Measurements from ENCODE around the gene SIRT6.
"Not testable (repeated sequence)": the region's sequence is repeated elsewhere in the genome, so short reads cannot be mapped to it uniquely, and the experiment has no call there.

SIRT6 gene

DNA sequence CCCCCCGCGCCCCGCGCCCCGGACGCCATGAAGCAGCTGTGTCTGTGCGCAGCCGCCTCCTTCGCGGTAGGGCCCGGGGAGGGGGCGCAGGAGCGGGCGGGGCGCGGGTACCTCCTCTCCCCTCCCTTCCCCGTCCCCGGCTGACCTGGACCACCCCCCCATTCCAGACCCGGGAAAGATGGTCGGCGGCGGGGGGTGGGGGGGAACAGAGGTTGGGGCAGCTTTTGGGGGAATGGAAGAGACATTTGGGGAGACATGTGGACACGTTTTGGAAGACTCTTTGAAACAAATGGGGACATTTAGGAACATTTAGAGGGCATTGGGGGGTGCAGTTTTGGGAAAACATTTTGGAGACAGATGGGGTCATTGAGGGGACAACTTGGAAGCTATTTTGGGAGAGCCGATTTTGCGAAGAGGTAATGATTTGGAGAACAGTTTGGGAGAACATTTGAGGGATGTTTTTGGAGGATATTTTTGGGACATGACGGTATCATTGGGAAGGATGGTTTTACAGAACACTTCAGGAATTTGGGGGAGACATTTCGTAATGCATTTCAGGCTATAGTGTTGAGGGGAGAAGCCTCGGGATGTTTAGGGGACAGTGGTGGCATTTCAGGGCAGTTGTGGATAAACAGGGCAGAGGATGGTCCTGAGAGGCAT, 16.2 kb upstream of the SIRT6 start:
- DNase-seq, result no peak

DNA sequence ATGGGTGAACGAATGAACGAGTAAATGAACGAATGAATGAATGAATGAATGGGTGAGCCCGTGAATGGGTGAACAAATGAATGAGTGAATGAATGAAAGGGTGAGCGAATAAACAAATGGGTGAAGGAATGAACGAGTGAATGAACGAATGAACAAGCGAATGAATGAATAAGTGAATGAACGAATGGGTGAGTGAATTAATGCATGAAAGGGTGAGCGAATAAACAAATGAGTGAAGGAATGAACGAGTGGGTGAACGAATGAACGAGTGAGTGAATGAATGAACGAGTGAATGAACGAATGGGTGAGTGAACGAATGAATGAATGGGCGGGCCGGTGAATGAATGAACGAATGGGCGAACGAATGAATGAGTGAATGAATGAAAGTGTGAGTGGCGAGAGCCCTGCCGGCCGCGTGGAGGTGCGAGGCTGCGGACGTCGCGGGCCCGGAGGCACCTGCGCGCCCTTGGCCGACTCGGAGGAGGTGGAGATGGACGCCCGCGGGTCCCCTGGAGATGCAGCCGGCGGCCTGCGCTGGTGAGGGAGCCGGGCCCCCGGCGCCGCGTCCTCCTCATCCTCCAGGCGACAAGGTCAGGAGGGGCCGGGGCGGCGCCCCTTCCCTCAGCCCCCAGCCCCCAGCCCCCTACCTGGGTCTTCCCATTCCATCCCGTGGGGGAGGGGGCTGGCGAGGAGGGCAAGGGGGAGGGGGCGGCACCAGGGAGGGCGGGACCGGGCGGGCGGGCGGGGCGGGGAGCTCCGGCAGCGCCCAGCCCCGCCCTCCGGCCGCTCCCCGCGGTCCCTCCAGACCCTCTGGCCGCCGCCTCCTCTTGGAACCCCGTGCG, 15.5 kb upstream of the SIRT6 start:
- DNase-seq, result no peak

DNA sequence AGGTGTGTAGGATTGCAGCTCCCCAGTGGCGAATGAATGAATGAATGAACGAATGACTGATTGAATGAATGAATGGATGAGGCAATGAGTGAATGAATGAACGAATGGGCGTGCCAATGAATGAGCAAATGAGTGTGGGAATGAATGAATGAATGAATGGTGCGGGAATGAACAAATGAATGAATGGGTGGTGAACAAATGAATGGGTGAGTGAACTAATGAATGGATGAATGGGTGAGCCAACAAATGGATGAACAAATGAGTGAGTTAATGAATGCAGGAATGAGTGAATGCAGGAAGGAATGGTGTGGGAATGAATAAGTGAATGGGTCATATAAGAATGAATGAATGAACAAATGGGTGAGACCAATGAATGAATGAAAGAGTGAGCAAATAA, 14.9 kb upstream of the SIRT6 start:
- DNase-seq, result no peak

DNA sequence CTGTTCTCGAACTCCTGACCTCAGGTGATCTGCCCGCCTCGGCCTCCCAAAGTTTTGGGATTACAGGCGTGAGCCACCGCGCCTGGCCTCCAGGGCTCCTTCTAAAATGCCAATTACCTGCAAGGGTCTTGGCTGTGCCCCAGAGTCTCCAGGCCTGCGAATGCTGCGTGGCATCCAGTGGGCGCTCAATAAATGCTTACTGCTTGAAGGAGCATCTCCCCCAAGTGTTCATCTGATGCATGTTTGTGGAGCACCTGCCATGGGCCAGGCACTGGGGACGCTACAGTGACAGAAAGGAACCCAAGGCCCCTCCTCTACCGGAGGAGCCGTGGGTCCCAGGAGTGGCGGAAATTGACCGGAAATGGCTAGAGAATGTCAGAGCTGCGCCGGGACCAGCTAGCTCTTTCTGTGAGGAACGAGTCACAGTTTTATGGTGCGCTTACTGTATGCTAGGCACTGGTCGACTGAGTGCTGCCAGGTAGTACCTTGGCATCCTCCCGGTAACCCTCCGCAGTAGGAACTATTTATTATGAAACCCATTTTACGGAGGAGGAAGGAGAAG, 14.3 kb upstream of the SIRT6 start:
- no peak for DNase-seq

DNA sequence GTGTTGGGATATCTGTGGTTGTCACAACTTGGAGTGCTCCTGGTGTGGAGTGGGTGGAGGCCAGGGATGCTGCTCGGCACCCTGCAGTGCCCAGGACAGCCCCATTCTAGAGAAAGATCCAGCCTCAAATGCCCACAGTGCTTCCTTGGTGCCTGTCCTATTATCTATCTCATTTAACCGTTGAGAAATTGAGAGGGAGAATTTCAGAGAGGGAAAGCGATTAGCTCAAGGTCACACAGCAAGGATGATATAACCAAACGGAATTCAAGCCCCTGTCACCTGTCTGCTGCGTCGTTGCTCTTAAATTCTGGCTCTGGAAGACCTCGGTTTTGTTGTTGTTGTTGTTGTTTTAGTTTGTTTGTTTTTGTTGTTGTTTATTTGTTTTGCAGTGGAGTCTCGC, 13.6 kb upstream of the SIRT6 start:
- DNase-seq, result no peak

DNA sequence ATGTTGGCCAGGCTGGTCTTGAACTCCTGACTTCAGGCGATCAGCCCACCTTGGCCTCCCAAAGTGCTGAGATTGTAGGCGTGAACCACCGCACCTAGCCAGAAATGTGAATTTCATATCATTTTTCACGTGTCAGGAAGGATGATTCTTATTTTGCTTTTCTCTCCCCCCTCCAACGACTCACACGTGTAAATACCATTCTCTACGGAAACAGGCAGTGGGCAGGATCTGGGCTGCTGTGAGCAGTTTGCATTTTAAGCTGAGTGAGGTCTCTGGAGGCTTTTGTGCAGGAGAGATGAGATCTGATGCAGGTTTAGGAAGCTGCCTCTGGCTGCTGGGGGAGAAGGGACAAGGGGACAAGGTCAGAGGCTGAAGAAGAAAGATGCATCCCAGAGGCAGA, 12.0 kb upstream of the SIRT6 start:
- no peak for DNase-seq

DNA sequence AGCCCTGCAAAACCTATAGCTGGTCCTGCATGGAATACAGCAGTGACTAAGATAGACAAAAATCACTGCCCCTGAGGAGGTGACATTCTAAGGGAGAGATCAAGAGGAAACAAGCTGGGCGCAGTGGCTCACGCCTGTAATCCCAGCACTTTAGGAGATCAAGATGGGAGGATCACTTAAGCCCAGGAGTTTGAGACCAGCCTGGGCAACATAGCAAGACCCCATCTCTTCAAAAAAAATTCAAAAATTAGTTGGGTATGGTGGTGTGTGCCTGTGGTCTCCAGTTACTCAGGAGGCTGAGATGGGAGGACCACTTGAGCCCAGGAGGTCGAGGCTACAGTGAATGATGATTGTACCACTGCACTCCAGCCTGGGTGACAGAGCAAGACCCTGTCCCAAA, 10.2 kb upstream of the SIRT6 start:
- DNase-seq, result not testable (repeated sequence)

DNA sequence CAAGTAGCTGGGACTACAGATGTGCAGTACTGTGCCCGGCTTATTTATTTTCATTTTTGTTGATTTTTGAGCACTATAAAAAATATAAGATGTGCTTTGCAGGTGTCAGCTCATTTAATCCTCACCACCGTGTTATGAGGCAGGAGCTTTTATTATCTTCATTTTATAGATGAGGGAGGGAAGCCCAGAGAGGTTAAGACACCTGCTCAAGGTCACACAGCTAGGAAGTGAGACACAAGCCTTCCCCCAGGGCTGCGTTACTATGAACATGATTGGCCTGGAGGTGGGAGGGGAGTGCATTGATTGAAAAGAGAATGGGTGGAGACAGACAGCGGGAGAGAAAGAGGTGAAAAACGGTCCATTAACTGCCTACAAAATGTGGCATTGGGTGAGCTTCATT, 7.3 kb upstream of the SIRT6 start:
- DNase-seq, result no peak

DNA sequence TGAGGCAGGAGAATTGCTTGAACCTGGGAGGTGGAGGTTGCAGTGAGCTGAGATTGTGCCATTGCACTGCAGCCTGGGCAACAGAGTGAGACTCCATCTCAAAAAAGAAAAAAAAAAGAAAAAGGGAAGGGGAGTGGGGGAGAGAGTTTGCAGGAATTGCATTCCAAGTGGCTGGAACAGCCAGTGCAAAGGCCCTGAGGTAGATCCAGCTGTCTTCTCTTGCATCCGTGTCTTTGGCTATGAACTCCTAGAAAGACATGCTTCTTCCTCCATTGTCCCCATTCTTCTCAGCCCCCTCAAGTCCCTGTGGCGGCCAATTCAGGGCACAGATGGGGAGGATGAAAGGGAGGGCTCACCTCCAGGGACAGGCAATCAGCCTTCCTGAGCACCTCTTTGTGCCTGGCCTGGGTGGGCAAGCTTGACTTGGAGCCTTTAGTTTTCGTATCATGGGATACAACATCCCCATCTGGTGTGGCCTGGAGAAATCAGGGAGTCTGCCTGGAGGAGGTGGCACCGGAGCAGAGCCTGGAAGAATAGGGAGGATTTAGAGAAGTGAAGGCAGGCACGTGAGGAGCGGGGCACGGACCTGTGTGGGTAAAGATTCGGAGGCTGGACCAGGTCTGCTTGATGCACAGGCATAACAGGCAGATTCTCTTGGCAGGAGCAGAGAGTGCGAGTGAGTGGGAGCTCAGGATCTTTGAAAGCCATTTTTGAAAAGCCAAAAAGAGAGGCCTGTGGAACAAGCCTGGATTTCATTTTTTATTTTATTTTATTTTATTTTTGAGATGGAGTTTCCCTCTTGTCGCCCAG, 5.2 kb upstream of the SIRT6 start:
- DNase-seq, result no peak

DNA sequence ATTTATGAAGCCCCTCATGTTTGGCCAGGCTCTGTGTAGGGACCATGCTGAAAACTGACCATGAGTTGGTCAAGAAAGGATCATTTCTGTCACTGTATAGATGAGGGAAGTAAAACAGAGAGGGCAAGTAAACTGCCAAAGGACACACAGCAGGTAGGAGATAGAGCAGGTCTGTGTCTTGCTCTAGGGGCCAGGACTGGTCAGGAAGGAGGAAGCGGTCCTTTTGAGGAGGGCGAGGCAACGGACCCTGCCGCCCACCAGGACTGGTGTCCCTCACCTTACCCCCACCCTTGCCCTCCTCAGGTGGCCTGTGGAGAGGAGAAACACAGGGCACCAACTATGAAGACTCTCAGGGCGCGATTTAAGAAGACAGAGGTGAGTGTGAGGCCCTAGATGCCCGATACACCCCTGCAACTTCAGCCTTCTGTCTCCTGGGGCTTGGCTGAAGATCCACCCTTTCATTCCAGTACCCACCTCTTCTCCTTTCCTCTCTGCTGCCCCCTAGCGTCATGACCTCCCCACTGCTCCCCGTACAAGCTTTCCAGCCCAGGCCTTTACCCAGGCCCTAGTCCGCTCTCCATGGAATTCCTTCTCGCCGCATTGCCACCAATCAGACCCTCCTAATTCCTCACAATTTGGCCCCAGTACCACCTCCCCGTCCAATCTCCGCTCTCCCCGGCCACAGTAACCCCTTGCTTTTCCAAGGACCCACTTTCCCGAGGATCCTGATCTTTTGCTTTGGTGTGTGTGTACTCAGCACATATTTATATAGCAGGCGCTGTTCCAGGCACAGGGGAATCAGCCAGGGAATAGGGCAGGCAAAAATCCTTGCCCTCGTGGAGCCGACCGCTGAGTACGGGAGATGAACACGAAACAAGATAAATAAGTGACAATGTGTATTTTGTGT, 4.0 kb upstream of the SIRT6 start:
- DNase-seq, result peak; percentile 81

DNA sequence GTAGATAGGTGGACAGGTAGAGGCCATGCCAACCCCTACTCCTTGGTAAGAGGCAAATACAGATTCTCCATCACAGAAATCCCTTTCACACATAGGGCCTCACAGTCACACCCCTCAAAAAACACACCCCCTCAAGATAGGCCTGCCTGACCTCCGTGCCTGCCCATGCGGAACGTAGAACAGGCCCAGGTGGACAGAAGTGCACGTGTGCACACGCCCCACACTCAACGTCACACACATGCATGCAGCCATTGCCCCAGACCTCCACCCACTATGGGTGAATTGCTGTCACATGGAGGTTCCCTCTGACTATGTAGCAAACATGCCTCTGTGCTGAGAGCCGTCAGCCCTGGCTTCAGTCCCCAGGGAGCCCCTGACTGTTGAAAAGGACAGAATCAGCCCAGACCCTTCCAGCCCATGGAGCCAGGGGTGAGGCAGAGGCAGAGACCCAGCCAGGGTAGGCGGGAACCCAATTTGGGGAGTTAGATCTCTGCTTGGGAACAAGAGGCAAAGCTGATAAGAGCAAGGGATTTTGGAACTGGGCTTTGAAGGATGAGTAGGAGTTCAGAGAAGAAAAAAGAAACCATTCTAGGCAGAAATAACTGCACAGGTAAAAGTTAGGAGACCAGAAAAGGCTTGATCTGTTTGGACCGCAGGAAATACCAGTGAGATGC, 3.2 kb upstream of the SIRT6 start:
- no peak for DNase-seq

DNA sequence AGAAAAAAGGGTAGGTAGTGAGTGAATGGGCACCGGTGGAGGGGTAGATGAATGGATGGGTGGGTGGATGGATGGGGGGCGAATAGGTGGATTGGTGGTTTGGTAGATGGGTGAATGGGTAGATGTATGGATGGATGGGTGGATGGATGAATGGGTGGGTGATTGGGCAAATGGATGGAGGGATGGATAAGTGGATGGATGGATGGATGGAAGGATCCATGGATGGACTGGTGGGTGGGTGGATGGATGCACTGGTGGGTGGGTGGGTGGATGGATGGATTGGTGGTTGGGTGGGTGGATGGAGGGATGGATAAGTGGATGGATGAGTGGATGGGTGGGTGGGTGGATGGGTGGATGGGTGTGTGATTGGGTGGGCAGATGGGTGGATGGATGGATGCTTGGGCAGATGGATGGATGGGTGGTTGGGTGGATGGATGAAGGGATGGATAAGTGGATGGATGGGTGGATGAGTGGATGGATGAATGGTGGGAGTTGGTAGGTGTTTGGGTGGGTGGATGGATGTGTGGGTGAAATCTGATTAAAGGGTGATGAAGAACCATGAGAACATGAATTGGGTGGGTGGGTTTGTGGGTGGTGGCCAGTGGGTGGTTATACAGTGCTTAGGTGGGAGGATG, 2.5 kb upstream of the SIRT6 start:
- no peak for DNase-seq

DNA sequence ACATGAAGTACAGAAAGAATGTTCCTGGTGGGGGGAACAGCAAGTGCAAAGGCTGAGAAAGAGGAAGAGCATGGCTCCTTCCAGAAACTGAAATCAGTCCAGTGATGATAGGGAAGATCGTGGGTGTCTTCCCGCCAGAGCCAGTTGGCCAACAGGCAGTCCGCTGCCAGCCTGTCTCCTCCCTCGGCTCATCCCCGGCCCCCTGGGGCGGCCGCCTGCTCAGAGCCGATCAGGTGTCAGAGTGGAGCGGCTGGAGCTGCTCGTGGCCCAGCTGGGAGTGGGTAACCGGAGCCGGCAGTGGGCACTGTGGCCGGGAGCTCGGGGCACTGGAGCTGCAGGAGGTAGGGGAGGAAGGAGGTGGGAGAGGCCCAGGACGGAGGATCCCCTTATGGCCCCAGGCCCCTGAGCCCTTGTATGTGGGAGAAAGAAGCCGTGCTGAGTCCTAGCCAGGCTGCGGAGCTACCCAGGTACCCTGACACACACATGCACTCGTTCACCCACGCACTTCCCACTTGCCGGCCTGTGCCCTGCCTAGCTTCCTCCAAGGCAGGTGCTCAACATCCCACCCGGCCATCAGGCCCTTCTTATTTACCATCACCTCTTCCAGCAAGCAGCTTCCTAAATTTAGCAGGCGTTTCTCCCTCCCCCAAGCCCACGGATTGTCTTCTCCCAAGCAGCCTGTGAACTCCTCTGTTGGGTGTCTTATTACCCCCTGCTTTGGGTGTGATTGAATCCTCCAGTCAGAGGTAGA, 1.8 kb upstream of the SIRT6 start:
- no peak for DNase-seq

DNA sequence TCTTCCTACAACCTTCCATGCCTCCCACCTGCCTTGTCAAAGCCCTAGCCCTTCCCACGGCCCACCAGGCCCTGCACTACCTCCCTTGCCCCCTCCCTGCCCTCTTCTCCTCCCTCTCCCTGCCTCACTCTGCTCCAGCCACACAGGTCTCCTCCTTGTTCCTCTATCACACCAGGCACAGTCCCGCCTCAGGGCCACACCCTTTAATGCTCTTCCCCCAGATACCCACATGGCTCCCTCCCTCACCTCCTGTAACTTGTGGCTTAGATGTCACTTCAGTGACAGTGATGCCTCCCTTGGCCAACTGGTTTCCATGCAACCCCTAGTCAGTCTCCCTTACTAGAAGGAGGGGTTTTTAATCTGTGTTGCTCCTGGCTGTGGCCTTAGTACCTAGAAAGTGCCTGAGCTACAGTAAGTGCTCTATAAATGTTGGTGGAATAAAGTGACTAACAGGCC, 1.3 kb downstream of the SIRT6 start:
- no peak for DNase-seq

DNA sequence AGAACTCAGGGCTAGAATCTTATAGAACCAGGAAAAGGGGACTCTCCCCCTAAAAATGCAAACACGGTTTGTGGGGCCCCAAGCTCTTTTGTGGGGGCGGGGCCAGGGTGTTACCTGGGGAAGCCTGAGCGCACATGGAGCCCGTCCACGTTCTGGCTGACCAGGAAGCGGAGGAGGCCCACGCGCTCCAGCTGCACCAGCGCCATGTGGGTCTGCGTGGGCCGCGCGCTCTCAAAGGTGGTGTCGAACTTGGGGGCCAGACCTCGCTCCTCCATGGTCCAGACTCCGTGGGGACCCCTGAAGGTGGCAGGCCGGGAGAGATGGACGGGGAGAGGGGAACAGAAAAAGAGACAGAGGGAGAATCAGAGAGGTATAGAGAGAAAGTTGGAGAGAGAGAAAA, 3.4 kb downstream of the SIRT6 start:
- DNase-seq, result no peak

DNA sequence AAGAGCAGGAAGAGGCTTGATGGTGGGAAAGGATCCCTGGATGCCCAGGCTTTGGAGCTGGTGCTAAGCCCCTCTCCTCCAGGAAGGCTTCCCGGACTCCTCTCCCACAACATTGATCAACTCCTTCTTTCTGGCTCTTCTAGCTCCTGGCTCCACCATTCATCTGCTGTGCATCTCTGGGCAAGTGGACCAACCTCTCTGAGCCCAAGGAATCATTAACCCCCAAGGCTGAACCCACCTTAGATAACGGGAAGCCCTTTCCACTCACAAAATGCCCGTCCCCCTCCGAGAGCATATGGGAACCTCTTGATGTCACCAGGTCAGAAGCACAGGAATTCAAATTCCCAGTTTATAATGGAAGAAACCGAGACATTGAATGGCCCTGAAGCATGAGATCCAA, 5.2 kb downstream of the SIRT6 start:
- DNase-seq, result no peak

DNA sequence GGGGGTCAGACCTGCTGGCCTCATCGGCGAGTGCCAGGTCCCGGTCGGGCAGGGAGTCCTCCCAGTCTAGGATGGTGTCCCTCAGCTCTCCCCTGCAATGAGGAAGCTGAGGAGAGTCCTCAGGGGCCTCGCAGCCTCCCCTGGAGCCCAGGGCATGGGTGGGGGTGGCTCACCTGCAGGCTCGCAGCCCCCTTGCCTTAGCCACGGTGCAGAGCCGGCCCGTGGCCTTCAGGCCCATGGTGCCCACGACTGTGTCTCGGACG, 6.8 kb downstream of the SIRT6 start:
- no peak for DNase-seq

DNA sequence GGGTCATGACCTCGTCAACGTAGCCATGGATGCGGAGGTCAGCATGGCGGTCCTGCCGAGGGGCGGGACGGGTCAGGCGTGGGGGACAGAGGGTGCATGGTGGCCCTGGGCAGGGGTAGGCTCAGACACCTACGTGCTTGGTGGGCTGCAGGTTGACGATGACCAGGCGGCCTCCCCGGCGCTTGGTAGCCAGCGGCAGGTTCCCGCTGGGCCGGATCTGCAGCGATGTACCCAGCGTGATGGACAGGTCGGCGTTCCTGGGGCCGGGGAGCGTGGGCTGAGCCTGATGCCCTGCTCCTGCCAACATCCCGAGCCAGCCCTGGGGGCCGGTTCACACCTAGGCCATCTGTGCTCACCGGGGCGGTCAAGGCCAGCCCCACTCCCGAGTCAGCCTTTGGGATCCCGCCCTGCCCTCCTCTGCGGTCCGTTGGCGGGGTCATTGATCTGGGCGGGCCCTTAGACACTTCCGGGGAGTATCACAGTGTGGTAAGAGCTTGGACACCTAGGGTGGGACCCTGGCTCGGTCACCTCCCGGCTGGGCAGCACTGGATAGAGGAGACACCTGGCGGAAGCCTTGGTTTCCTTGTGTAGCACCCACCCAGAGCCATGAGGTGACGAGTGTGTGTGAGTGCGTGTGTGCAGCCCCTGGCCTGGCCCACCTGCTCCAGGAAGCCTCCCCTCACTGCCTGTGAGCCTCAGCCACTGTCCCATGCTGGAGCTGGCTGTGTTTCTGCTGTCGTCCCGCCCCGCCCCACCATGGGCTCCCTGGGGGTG, 7.3 kb downstream of the SIRT6 start:
- no peak for DNase-seq

DNA sequence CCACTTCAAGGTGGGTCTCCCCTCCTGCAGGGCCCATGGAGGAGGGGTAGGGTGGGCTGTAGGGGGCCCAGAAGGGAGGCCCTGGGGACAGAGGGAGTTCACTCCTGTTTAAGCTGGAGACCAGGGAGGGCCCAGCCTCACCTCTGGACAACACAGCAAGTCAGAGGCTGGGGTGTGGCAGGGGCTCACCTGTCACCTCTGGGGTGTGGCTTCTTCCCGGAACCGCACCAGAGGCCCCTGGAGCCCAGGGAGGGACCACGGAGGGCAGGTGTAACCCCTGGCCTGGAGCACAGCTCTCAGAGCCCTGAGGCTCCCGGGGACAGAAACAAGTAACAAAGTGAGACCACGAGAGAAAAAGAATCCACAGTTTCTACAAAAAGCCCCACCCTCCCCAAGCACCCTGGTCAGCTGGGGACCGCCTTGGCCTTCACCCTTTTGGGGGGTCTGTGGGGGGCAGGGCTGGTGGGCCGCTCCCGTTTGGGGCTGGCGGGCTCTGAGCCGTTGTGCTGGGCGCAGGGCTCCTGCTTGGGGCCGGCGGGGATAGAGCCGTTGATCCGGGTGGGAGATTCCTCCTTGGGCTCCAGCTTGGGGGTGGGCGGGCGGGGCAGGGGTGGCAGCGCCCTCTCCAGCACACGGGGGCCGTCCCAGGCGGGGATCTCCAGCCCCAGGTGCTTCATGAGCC, 8.0 kb downstream of the SIRT6 start:
- no peak for DNase-seq
